CD4-positive, alpha-beta T cell (primary cell): ENCODE measurements around the gene TOR2A. TPM values are rescaled to one million over a fixed set of nuclear protein-coding genes. Genes with fewer than 3 reads are reported as not detected.
A peak's percentile ranks its signal among the peaks of the same experiment; 100 is the strongest.

Experiments used
- ATAC-seq: fragments of 200-7000 bp; cut with Tn5 transposase; one replicate; pipeline ENCODE4 v1.10.0; 2022; ENCODE audit warnings: mild to moderate bottlenecking; ENCODE audit not compliant: poor library complexity
- CTCF ChIA-PET: fragments of 350-600 bp; sonication (Branson Sonifier 250); formaldehyde crosslinking; loops from one replicate; lab custom pipeline; 2021; ENCODE audit warnings: antibody characterized with exemption, inconsistent platforms; lab: Charles Lee
- POLR2A ChIA-PET: fragments of 350-600 bp; sonication (Branson Sonifier 250); formaldehyde crosslinking; loops from one replicate; lab custom pipeline; 2021; ENCODE audit warnings: antibody characterized with exemption, inconsistent platforms; lab: Charles Lee
- DNase-seq, 14 experiments: peaks; one replicate each; pipeline ENCODE4 v3.0.0-alpha.2; 2013 to 2020; ENCODE audit warnings: mixed read lengths in 2 of 14
- H3K27ac ChIP-seq, 2 donors: one replicate each; pipeline versions ENCODE4 v1.5.1 to v1.7.0; 2013; ENCODE audit warnings: low read length in 2 of 2, low read depth in 1 of 2, mild to moderate bottlenecking in 1 of 2
- H3K27me3 ChIP-seq, 2 experiments: 1 replicate in 1 of 2; 2 replicates in 1 of 2; pipeline versions ENCODE4 v1.6.1 to v1.7.0; 2013; ENCODE audit warnings: low read length in 2 of 2, control low read depth in 1 of 2, mild to moderate bottlenecking in 1 of 2, moderate library complexity in 1 of 2; ENCODE audit not compliant: insufficient read depth in 2 of 2, control insufficient read depth in 1 of 2
- H3K36me3 ChIP-seq: one replicate; pipeline ENCODE4 v1.6.1; 2013; ENCODE audit warnings: low read length, control low read depth; ENCODE audit not compliant: insufficient read depth
- H3K4me1 ChIP-seq: one replicate; pipeline ENCODE4 v1.6.1; 2013; ENCODE audit warnings: low read length, control low read depth; ENCODE audit not compliant: insufficient read depth
- H3K4me3 ChIP-seq: one replicate; pipeline ENCODE4 v1.5.1; 2013; ENCODE audit warnings: mild to moderate bottlenecking, low read length, moderate library complexity
- H3K9me3 ChIP-seq, 2 experiments: 1 replicate in 1 of 2; 2 replicates in 1 of 2; pipeline versions ENCODE4 v1.6.1 to v1.7.0; 2013; ENCODE audit warnings: low read length in 2 of 2, mild to moderate bottlenecking in 2 of 2, control low read depth in 1 of 2, moderate library complexity in 1 of 2; ENCODE audit not compliant: control insufficient read depth in 1 of 2, insufficient read depth in 1 of 2
- H3K27ac Mint-ChIP-seq: one replicate; pipeline ENCODE4 v1.8.0; 2020; ENCODE audit warnings: mixed read lengths
- H3K27me3 Mint-ChIP-seq: one replicate; pipeline ENCODE4 v1.8.0; 2021; ENCODE audit warnings: mixed read lengths
- H3K36me3 Mint-ChIP-seq: one replicate; pipeline ENCODE4 v1.8.0; 2021; ENCODE audit warnings: low read depth, mixed read lengths
- H3K4me1 Mint-ChIP-seq: one replicate; pipeline ENCODE4 v1.8.0; 2021; ENCODE audit warnings: low read depth, mixed read lengths
- H3K4me3 Mint-ChIP-seq: one replicate; pipeline ENCODE4 v1.8.0; 2020; ENCODE audit warnings: mild to moderate bottlenecking, mixed read lengths
- H3K9me3 Mint-ChIP-seq: one replicate; pipeline ENCODE4 v1.8.0; 2020; ENCODE audit warnings: mixed read lengths
- CTCF ChIP-seq: fragments of 200-600 bp; IDR thresholded peaks from one replicate; pipeline ENCODE4 v1.8.0; 2022; ENCODE audit warnings: antibody characterized with exemption, mild to moderate bottlenecking
- intact Hi-C, 2 experiments: fragments of 100-400 bp; cut with DNase I in 1 of 2; cut with micrococcal nuclease in 1 of 2; formaldehyde crosslinking; loops; one replicate each; pipeline versions ENCODE4 v1.15.1 to v1.9.0; 2023 to 2025; cut with DNase I, micrococcal nuclease
- total RNA-seq, 174 experiments: library from RNA in 2 of 174; stranded (reverse) in 2 of 174; gene quantifications; one replicate each; pipeline ENCODE4 v1.2.3 and lab custom pipeline; 2021 to 2026

The TOR2A gene
- total RNA-seq, 2 experiments from 2014 or later: 7.6 to 8.2 TPM

GRCh38 chr9:127711831-127712274 lies 23.2 kb downstream of the TOR2A start:
- Mint-ChIP-seq H3K4me3 (peak overlapping the region; percentile 30), H3K27ac (no peak overlapping the region), H3K36me3 (peaks cover 5% of the 10 kb centered on the region), H3K9me3 (no peaks in the 10 kb centered on the region), H3K27me3 (no peaks in the 10 kb centered on the region), H3K4me1 (peaks cover 27% of the 10 kb centered on the region)
- intact Hi-C loops: loop anchor here in 1 of 2 experiments (10.0 kb wide), 1 partner anchor 97 kb away; the partner anchor contains the start of gene STXBP1
- CTCF ChIA-PET: no interaction called here
- Histone ChIP-seq H3K27me3 (no peaks in the 10 kb centered on the region), H3K4me1 (peaks cover 52% of the 10 kb centered on the region), H3K9me3 (no peaks in the 10 kb centered on the region), H3K27ac (no peak overlapping the region), H3K36me3 (no peaks in the 10 kb centered on the region), H3K4me3 (no peak overlapping the region)
- DNase-seq (no peak), ATAC-seq (no peak)
- POLR2A ChIA-PET: no interaction called here
- no peak for TF ChIP-seq CTCF

- intact Hi-C loops: loop anchor here in 1 of 2 experiments (10.0 kb wide), 1 partner anchor 96 kb away; the partner anchor contains the start of gene STXBP1
- TF ChIP-seq CTCF: no peak
- H3K4me3 Mint-ChIP-seq: peak overlapping the region; percentile 74
- ATAC-seq (no peak), DNase-seq (peak in 1 of 14 experiments; percentile 26)
- no peaks in the 10 kb centered on the region for H3K9me3 ChIP-seq
- H3K27ac Mint-ChIP-seq: no peak overlapping the region
- no peaks in the 10 kb centered on the region for H3K27me3 Mint-ChIP-seq
- H3K9me3 Mint-ChIP-seq: no peaks in the 10 kb centered on the region
- H3K27me3 ChIP-seq: no peaks in the 10 kb centered on the region
- no peak overlapping the region for H3K27ac ChIP-seq
- no peaks in the 10 kb centered on the region for H3K36me3 ChIP-seq
- peaks cover 50% of the 10 kb centered on the region for H3K4me1 ChIP-seq
- peaks cover 29% of the 10 kb centered on the region for H3K4me1 Mint-ChIP-seq
- ChIA-PET POLR2A (no interaction called here), CTCF (interaction anchor here (1.2 kb wide), 1 partner anchor 24 kb away, joined by 4 read pairs; the partner anchor contains the start of gene TOR2A)
- H3K36me3 Mint-ChIP-seq: peaks cover 5% of the 10 kb centered on the region
- no peak overlapping the region for H3K4me3 ChIP-seq
Measured at GRCh38 chr9:127711226-127711701, 23.8 kb downstream of the TOR2A start.

- Mint-ChIP-seq H3K27me3 (no peaks in the 10 kb centered on the region), H3K27ac (no peak overlapping the region)
Measured at GRCh38 chr9:127710204-127710783, 24.8 kb downstream of the TOR2A start.

More at GRCh38 chr9:127710204-127710783, 24.8 kb downstream of the TOR2A start:
- peaks cover 19% of the 10 kb centered on the region for H3K4me1 Mint-ChIP-seq
- no peaks in the 10 kb centered on the region for H3K9me3 Mint-ChIP-seq
- Histone ChIP-seq H3K27me3 (no peaks in the 10 kb centered on the region), H3K36me3 (no peaks in the 10 kb centered on the region), H3K27ac (no peak overlapping the region), H3K9me3 (no peaks in the 10 kb centered on the region), H3K4me1 (peaks cover 43% of the 10 kb centered on the region), H3K4me3 (no peak overlapping the region)
- H3K36me3 Mint-ChIP-seq: peaks cover under 1% of the 10 kb centered on the region
- peak overlapping the region; percentile 54 for H3K4me3 Mint-ChIP-seq
- ChIA-PET CTCF (interaction anchor here (1.0 to 1.2 kb wide), 2 partner anchors 24 to 25 kb away, joined by 3 to 4 read pairs; partner anchors contain the start of gene TOR2A), POLR2A (no interaction called here)
- no peak for TF ChIP-seq CTCF
- intact Hi-C loops: loop anchor here in 1 of 2 experiments (10.0 kb wide), 1 partner anchor 95 kb away; the partner anchor contains the start of gene STXBP1
- DNase-seq (no peak), ATAC-seq (no peak)
